Left ventricle myocardium inferior (tissue), 1 donor: ENCODE results near the gene RGS6. TPM values are rescaled to one million over a fixed set of nuclear protein-coding genes. Genes with fewer than 3 reads are reported as not detected.

Experiments
- DNase-seq: peaks from one replicate; pipeline ENCODE4 v3.0.0-alpha.2; 2020
- H3K27ac ChIP-seq: fragments of 200-600 bp; replicated peaks from 2 replicates; pipeline ENCODE4 v1.8.0; 2021
- H3K27me3 ChIP-seq: fragments of 200-600 bp; 2 replicates; pipeline ENCODE4 v1.8.0; 2021; ENCODE audit warnings: low read depth
- H3K36me3 ChIP-seq: fragments of 200-600 bp; 2 replicates; pipeline ENCODE4 v1.8.0; 2021
- H3K4me1 ChIP-seq: fragments of 200-600 bp; 2 replicates; pipeline ENCODE4 v1.8.0; 2021
- H3K4me3 ChIP-seq: fragments of 200-600 bp; 2 replicates; pipeline ENCODE4 v1.8.0; 2021; ENCODE audit warnings: mild to moderate bottlenecking, moderate library complexity
- H3K9me3 ChIP-seq: fragments of 200-600 bp; replicated peaks from 2 replicates; pipeline ENCODE4 v1.8.0; 2021
- CTCF ChIP-seq: fragments of 200-600 bp; IDR thresholded peaks from 2 replicates; pipeline ENCODE4 v1.8.0; 2021; ENCODE audit warnings: antibody characterized with exemption, mild to moderate bottlenecking, borderline replicate concordance
- intact Hi-C: fragments of 100-400 bp; cut with micrococcal nuclease; formaldehyde crosslinking; loops from one replicate; pipeline ENCODE4 v1.11.0; 2022
- total RNA-seq: library from RNA; stranded (reverse); fragmentation: NEBNext Ultra II Directional; extraction: Animal tissue kit (Norgen Biotek cat#: 25700); gene quantifications from one replicate; pipeline ENCODE4 v1.2.1, GENCODE V29; 2021
- donor health status: DM: no; HTN: yes; CAD: no; lungs with severe emphysema.

The RGS6 gene
- total RNA-seq, 1 donor from 2014 or later = 23.0 TPM

- TF ChIP-seq CTCF = no peak
Observed at GRCh38 chr14:72256055-72256454, 323.8 kb downstream of the RGS6 start.

GRCh38 chr14:72261068-72261467 is 328.8 kb downstream of the RGS6 start:
- intact Hi-C loops = no loop called here
- no peak for TF ChIP-seq CTCF
- no peak for DNase-seq
- Histone ChIP-seq H3K9me3 (peaks cover 9% of the 10 kb centered on the region), H3K27me3 (no peaks in the 10 kb centered on the region), H3K27ac (no peak overlapping the region), H3K36me3 (no peaks in the 10 kb centered on the region), H3K4me3 (no peak overlapping the region), H3K4me1 (peaks cover 10% of the 10 kb centered on the region)

More at GRCh38 chr14:72256055-72256454, 323.8 kb downstream of the RGS6 start:
- Histone ChIP-seq H3K27ac (no peak overlapping the region), H3K27me3 (no peaks in the 10 kb centered on the region), H3K4me1 (peaks cover 11% of the 10 kb centered on the region), H3K9me3 (peaks cover 10% of the 10 kb centered on the region), H3K36me3 (no peaks in the 10 kb centered on the region), H3K4me3 (no peak overlapping the region)
- intact Hi-C loops = no loop called here
- DNase-seq = no peak

GRCh38 chr14:72262771-72263170 is 330.5 kb downstream of the RGS6 start:
- intact Hi-C loops = no loop called here
- Histone ChIP-seq H3K4me1 (peaks cover 16% of the 10 kb centered on the region), H3K9me3 (peaks cover 6% of the 10 kb centered on the region), H3K36me3 (no peaks in the 10 kb centered on the region), H3K27ac (no peak overlapping the region), H3K4me3 (no peak overlapping the region), H3K27me3 (no peaks in the 10 kb centered on the region)
- no peak for TF ChIP-seq CTCF
- no peak for DNase-seq

GRCh38 chr14:72264716-72265115 is 332.5 kb downstream of the RGS6 start:
- no peak for TF ChIP-seq CTCF
- peaks cover 6% of the 10 kb centered on the region for H3K9me3 ChIP-seq
- H3K27ac ChIP-seq = no peak overlapping the region
- H3K4me3 ChIP-seq = no peak overlapping the region
- peaks cover 24% of the 10 kb centered on the region for H3K4me1 ChIP-seq
- no peak for DNase-seq
- H3K36me3 ChIP-seq = no peaks in the 10 kb centered on the region
- intact Hi-C loops = no loop called here
- H3K27me3 ChIP-seq = no peaks in the 10 kb centered on the region

- no peaks in the 10 kb centered on the region for H3K27me3 ChIP-seq
- no peaks in the 10 kb centered on the region for H3K9me3 ChIP-seq
- H3K36me3 ChIP-seq = no peaks in the 10 kb centered on the region
- H3K4me3 ChIP-seq = no peak overlapping the region
- intact Hi-C loops = no loop called here
- H3K4me1 ChIP-seq = peaks cover 14% of the 10 kb centered on the region
- DNase-seq = no peak
- no peak for TF ChIP-seq CTCF
- no peak overlapping the region for H3K27ac ChIP-seq
Observed at GRCh38 chr14:72270147-72270727, 338.0 kb downstream of the RGS6 start.
